AML-193 (cell line): ENCODE measurements around the gene GDNF.
"Not testable (repeated sequence)": the region's sequence is repeated elsewhere in the genome, so short reads cannot be mapped to it uniquely, and the experiment has no call there.

ENCODE experiments used
- DNase-seq, 2 experiments: peaks; one replicate each; lab custom pipeline; 2025; lab: John Stamatoyannopoulos, UW

The GDNF gene

GRCh38 chr5:37781409-37781808 lies 58.4 kb downstream of the GDNF start:
- DNase-seq, result not testable (repeated sequence)

GRCh38 chr5:37777432-37778130 lies 62.3 kb downstream of the GDNF start:
- DNase-seq, result no peak

GRCh38 chr5:37776826-37777225 lies 63.0 kb downstream of the GDNF start:
- DNase-seq, result no peak

GRCh38 chr5:37774912-37775483 lies 64.8 kb downstream of the GDNF start:
- no peak for DNase-seq

- DNase-seq, result no peak
Observed at GRCh38 chr5:37773809-37774208, 66.0 kb downstream of the GDNF start.

GRCh38 chr5:37772255-37772654 lies 67.6 kb downstream of the GDNF start:
- DNase-seq, result no peak

GRCh38 chr5:37771731-37772130 lies 68.1 kb downstream of the GDNF start:
- DNase-seq, result no peak

- DNase-seq, result no peak
Observed at GRCh38 chr5:37771203-37771611, 68.6 kb downstream of the GDNF start.

- DNase-seq, result no peak
Observed at GRCh38 chr5:37770786-37771185, 69.1 kb downstream of the GDNF start.

GRCh38 chr5:37769840-37770239 lies 70.0 kb downstream of the GDNF start:
- no peak for DNase-seq

- no peak for DNase-seq
Observed at GRCh38 chr5:37769108-37769507, 70.7 kb downstream of the GDNF start.

GRCh38 chr5:37768371-37768770 lies 71.5 kb downstream of the GDNF start:
- DNase-seq, result no peak

- DNase-seq, result no peak
Observed at GRCh38 chr5:37767961-37768360, 71.9 kb downstream of the GDNF start.

GRCh38 chr5:37767251-37767650 lies 72.6 kb downstream of the GDNF start:
- no peak for DNase-seq
